ENCODE data around the gene ERICH2.

Gene ERICH2

DNA sequence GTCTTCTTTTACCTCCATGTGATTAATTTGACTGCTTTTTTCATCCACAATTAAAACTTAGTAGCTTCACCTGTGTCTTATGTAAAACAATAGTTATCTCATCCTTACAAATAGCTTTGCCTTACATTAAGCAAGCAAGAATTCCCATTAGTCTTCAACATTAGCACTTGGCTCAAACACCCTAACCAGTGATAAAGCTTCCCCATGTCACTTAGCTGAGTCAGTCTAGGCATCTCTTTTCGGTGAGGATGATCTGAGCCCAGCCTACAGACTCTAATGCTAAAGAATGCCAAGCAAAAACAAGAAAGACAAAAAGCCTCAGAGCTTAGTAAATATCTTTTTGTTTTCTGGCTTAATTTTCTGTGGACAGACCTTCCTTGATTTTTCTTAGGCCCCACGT lies 72.6 kb downstream of the ERICH2 start:
- TF ChIP-seq, protein P1, sequence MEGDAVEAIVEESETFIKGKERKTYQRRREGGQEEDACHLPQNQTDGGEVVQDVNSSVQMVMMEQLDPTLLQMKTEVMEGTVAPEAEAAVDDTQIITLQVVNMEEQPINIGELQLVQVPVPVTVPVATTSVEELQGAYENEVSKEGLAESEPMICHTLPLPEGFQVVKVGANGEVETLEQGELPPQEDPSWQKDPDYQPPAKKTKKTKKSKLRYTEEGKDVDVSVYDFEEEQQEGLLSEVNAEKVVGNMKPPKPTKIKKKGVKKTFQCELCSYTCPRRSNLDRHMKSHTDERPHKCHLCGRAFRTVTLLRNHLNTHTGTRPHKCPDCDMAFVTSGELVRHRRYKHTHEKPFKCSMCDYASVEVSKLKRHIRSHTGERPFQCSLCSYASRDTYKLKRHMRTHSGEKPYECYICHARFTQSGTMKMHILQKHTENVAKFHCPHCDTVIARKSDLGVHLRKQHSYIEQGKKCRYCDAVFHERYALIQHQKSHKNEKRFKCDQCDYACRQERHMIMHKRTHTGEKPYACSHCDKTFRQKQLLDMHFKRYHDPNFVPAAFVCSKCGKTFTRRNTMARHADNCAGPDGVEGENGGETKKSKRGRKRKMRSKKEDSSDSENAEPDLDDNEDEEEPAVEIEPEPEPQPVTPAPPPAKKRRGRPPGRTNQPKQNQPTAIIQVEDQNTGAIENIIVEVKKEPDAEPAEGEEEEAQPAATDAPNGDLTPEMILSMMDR (IDR thresholded peaks at IDR 0.05; ENCODE audit: insufficient read depth, low read depth, low read length, missing control alignments), result no peak
- no peak for DNase-seq (ENCODE audit: low read depth)
- H3K4me3 ChIP-seq (ENCODE audit: low read depth, low read length), result no peak overlapping the region

DNA sequence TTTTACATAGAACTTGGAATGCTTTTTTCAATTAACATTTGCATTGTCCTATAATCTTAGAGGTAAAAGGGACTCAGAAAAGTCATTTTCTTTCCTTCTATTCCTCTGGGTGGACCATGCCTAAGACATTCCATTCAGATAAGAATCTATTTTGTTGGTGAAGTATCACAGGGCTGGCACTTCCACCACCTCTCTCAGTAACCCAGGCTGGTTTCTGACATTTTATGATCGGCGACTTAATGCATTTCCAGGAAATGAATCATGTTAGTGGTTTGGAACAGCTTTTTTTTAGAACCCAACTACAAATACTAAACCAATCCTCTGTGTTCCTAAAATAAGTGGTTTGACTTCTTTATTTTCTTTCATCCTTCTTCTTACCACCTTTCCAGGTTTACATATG lies 73.5 kb downstream of the ERICH2 start:
- H3K4me3 ChIP-seq (ENCODE audit: low read depth, low read length), result no peak overlapping the region
- TF ChIP-seq, protein P1 (IDR thresholded peaks at IDR 0.05; ENCODE audit: insufficient read depth, low read depth, low read length, missing control alignments), result no peak
- no peak for DNase-seq (ENCODE audit: low read depth)

DNA sequence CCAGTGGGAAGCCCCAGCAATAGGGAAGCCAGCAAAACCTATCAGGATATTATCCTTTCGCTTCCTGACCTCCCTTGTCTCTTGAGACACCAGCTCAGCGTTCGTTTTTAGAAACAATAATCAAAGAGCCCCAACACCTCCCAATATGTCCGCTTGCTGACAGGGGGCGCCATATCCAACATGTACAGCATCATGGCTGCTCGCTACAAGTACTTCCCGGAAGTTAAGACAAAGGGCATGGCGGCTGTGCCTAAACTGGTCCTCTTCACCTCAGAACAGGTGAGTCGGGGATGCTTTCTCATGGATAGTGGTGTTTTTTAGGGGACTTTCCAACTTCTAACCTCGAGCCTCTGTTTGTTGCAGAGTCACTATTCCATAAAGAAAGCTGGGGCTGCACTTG lies 75.2 kb downstream of the ERICH2 start:
- TF ChIP-seq, protein P1 (IDR thresholded peaks at IDR 0.05; ENCODE audit: insufficient read depth, low read depth, low read length, missing control alignments), result no peak
- no peak overlapping the region for H3K4me3 ChIP-seq (ENCODE audit: low read depth, low read length)

DNA sequence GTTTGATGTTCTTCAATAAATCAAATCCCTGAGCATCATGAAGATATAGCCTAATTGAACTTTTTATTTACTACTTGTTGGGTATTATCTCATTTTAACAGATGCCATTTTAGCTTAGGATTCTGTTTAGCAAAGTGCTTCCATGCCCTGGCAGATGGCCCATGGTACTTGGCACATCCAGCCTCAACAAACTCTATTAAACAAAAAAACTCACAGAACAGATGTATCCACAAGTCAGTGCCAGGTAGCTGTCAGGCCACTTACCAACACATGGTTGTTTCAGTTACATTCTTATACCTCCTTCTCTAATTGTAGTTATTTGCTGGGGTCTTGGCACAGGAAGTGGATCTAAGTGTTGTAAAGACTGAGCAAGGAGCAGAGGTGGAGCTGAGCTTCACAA lies 76.1 kb downstream of the ERICH2 start:
- no peak for DNase-seq (ENCODE audit: low read depth)
- H3K4me3 ChIP-seq (ENCODE audit: low read depth, low read length), result no peak overlapping the region
- TF ChIP-seq, protein P1 (IDR thresholded peaks at IDR 0.05; ENCODE audit: insufficient read depth, low read depth, low read length, missing control alignments), result no peak

More for the DNA sequence above, 75.2 kb downstream of the ERICH2 start:
- peak; percentile 18 for DNase-seq (ENCODE audit: low read depth)

DNA sequence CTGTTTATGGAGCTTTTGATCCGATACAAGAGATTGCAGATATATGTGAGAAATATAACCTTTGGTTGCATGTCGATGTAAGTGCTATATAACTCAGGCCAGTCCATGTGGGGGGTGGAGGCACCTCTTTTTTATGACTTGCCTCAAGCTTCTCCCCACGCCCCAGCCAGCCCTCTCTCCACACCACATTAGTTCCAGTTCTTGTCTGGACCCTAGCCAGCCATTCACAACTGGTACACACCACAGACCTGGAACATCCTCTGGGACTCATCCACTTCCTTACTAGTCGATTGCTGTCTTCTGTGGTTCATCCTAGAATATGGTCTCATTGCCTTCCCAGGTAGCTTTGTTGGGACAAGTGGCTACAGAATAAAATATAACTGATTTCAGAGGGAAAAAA lies 77.5 kb downstream of the ERICH2 start:
- H3K4me3 ChIP-seq (ENCODE audit: low read depth, low read length), result no peak overlapping the region
- TF ChIP-seq, protein P1 (IDR thresholded peaks at IDR 0.05; ENCODE audit: insufficient read depth, low read depth, low read length, missing control alignments), result no peak
- no peak for DNase-seq (ENCODE audit: low read depth)

All from GM12865 (cell line).